LNCAP (cell line): ENCODE measurements around the gene LHPP.

ENCODE experiments used
- TF ChIP-seq, protein P1 (sequence below): fragments of 450-650 bp; IDR thresholded peaks from 2 replicates; pipeline ENCODE4 v1.5.1; 2017; ENCODE audit warnings: mild to moderate bottlenecking

Gene LHPP

DNA sequence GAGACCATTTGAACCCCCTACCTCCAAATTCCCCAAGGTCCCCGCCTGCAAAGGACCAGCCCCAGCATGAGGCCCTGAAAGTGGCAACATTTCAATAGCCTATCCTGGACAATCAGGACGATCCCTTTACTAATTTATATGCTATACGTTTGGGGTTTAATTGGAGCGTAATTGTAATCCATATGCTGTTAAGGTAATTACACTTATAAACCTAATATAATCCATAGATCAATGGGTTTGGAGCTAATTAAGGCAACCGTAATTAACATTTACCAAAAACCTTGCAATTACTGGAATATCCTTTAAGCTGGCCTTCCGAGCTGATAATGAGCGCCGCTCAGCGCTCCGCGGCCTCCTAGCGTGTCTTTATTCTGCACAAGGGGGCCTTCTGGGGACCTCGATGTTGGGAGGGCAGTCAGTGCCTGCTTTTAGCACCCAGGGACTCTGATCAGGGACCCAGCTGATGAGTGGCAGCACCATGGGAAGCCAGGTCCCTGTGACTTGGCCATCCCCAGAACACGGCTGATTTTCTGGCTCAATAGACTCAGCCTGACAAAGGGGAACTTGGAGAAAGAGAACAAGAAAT lies 91.2 kb downstream of the LHPP start:
- TF ChIP-seq, protein P1, sequence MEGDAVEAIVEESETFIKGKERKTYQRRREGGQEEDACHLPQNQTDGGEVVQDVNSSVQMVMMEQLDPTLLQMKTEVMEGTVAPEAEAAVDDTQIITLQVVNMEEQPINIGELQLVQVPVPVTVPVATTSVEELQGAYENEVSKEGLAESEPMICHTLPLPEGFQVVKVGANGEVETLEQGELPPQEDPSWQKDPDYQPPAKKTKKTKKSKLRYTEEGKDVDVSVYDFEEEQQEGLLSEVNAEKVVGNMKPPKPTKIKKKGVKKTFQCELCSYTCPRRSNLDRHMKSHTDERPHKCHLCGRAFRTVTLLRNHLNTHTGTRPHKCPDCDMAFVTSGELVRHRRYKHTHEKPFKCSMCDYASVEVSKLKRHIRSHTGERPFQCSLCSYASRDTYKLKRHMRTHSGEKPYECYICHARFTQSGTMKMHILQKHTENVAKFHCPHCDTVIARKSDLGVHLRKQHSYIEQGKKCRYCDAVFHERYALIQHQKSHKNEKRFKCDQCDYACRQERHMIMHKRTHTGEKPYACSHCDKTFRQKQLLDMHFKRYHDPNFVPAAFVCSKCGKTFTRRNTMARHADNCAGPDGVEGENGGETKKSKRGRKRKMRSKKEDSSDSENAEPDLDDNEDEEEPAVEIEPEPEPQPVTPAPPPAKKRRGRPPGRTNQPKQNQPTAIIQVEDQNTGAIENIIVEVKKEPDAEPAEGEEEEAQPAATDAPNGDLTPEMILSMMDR: no peak

DNA sequence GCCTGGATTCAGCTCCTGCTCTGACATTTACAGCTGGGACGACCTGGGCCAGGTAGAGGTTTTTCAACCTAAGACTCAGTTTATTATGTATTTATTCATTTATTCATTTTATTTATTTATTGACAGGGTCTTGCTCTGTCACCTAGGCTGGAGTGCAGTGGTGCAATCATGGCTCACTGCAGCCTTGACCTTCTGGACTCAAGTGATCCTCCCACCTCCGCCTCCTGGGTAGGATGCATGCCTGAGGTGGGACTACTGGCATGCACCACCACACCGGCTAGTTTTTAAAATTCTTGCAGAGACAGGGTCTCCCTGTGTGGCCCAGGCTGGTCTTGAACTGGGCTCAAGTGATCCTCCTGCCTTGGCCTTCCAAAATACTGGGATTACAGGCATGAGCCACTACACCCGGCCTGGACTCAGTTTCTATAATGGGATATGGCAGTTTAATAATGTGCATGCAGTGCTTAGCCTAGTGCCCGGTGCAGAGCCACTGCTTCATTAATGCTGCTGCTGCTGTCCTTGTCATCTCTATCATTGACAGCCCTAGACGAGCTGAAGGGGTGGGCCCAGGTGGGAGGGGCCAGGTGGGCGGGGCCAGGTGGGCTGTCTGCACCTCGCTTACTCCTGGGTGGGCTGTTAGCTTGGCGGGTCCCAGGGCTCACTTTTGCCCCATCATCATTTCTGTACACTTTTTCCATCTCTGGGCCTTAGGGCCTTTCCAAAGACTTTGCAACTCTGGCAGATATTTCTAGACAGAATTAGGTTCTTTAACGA lies 92.6 kb downstream of the LHPP start:
- TF ChIP-seq, protein P1: no peak

DNA sequence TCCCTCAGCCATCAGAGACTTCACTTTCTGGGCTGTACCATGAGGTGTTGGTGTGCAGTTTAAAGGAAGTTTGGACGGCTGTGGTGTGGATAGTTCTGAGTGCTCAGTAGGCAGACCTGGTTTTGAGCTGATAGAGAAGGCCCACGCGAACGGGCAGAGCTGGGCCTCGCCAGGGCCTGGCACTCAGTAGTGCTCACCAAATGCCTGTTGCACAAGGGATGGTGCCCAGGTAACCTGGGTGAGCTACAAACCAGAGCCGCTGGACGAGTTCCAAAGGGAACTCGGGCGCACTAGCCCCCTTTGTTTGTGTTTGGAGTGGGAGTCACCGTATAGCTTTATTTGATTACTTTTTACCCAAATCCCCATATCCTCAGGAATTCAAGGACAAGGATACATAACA lies 95.5 kb downstream of the LHPP start:
- TF ChIP-seq, protein P1: no peak

DNA sequence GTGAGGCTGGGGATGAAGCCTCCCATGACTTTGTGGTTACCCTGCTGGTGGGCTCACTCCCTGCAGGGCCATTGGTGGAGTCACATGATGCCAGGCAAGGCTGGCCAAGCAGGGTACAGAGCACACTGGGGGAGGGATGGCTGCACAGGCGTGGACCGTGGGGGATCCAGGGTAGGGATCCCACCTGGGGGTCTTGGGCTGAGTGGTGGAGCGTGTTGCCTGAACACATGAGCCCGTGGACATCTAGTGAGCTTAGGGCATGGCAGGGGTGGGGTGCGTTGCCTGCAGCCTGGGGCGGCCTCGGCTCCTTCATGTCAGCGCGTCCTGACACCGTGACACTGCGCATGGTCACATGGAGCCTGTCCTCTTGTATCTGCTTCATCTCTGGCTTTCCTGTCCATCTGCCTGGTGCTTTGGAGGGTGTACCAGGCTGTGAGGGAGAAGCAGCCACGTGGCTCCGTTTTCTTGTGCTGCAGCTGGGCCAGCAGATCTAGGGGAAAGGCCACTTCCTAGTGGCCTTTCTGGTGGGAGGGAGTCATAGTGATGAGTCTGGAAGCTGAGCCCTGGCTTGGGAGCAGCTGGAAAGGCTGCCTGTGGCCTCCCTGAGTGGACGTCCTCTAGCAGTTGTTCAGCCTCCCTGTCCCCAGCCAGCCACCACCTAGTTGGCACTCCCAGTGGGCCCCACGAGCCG lies 96.2 kb downstream of the LHPP start:
- TF ChIP-seq, protein P1: no peak

DNA sequence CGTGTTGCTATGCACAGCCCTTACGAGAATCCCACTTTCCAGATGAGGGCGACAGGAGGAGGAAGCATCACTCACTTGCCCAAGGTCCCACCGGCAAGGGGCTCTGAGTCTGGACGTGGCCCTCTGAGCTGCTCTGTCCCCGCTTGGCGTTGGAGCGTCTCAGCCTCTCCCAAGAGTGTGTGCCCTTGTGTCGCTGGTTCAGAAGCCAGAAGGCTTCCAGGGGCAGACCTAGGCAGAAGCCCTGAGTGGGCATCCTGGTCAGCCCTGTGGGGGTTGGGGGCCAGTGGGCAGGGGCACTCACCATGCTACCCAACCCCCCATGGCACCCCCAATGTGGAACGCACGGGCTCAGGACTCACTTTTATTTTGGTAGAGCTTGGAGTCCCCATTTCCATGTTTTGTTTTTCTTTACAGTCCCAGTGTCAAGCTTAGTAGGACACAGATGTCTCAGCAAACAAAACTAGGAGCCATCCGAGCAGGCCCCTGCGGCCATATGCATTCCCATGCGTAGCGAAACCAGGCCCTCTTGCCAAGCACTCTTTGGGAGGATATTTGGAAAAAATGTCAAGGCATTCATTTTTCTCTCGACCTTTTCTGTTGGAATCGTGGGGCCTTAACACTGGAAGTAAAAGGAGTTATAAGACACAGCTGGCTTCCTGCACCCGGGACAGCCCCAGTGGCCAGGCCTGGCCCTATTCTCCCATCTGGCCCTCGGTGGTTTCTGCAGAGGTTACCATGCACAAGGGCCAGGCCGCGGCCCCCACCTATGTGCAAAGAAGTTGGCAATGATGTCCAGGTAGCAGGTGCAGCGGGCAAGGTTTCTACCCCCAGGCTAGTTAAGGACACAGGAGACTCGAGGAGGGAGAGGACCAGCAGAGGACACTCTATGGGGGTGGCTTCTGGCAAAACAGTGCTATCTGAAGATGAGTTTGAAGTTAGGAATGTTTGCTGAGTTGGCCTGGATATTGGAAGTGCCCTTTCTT lies 97.0 kb downstream of the LHPP start:
- TF ChIP-seq, protein P1: no peak

DNA sequence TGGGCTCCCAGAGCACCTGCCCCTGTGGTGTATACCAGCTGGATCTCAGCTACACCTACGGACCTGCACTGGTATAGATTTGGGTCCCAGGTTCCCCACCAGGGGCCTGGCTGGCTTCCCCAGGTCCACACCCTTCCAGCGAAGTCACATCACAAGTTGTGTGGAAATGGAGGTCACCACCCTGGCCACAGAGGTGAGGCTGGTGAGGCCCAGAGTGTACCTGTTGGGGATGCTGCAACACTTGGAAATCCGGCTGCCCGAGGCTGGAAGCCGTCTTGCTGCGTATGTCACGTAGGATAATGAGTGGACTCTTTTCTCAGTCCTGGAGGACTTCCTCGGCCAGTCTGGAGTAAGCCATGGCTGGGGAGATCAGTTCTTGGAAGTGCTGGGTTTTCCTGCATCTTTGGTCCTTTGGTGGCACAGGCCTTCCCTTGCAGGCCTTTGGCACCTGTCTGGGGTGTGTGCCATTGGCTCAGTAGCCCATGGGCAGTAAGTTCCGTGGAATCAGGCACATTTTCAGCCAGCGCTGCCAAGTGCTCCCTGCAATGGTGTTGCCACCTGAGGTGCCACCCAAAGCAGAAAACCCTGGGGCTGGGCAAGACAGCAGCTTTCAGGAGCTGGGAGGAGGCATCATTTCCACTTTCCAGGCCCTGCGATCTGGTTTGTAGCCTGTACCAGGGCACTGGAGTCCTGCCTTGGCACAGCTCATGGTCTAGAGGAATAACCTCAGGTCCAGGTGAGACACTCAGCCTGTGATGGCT lies 97.9 kb downstream of the LHPP start:
- TF ChIP-seq, protein P1: no peak
